ENCODE results near the gene SNX1. TPM values are rescaled to one million over a fixed set of nuclear protein-coding genes. Genes with fewer than 3 reads are reported as not detected.

Gene SNX1
- total RNA-seq, 1 experiment from 2014 or later: 24.3 TPM

DNA sequence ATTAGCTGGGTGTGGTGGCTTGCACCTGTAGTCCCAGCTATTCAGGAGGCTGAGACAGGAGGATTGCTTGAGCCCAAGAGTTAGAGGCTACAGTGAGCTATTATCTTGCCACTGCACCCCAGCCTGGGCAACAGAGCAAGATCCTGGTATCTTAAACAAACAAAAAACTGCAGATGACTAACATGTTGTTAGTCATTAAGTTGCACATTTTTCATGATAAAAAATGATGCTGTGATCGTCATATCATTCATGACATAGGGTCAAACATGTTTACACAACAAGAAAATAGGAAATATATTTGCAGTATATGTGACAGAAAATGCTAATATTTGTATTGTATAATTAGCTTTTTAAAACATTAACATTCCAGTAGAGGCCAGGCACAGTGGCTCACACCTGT, 29.3 kb upstream of the SNX1 start:
- H3K79me2 ChIP-seq (ENCODE audit: low read length): no peaks in the 10 kb centered on the region
- no peak overlapping the region for H3K4me2 ChIP-seq (ENCODE audit: low read length)
- BruUV-seq (replicated peaks): no TSS peak
- CTCF ChIA-PET: no interaction called here
- intact Hi-C loops (cut with micrococcal nuclease): loop anchor here (2.0 to 5.0 kb wide), 2 partner anchors 314 to 456 kb away; no protein-coding TSS in a partner anchor
- H3K27me3 ChIP-seq (ENCODE audit: low read length): no peaks in the 10 kb centered on the region
- H3K4me1 ChIP-seq (ENCODE audit: insufficient read depth, low read length): peaks cover 14% of the 10 kb centered on the region
- no peaks in the 10 kb centered on the region for H3K9me2 ChIP-seq (replicated peaks; ENCODE audit: low read length)
- POLR2A ChIA-PET (ENCODE audit: unreplicated experiment): no interaction called here
- no peaks in the 10 kb centered on the region for H3K9me3 ChIP-seq (ENCODE audit: low read length)
- DNase-seq (peak; percentile 19), ATAC-seq (no peak)
- no peaks in the 10 kb centered on the region for H3K36me3 ChIP-seq (ENCODE audit: low read depth, low read length)
- H3K4me3 ChIP-seq (ENCODE audit: low read length): no peak overlapping the region
- no peak overlapping the region for H3K9ac ChIP-seq (ENCODE audit: low read length)
- no peak overlapping the region for H2AFZ ChIP-seq (ENCODE audit: low read length)
- H4K20me1 ChIP-seq (ENCODE audit: low read length): no peaks in the 10 kb centered on the region
- no peaks in the 10 kb centered on the region for H3F3A ChIP-seq (ENCODE audit: low read length, unreplicated experiment)
- H3K27ac ChIP-seq (ENCODE audit: low read length): no peak overlapping the region
- no peak for TF ChIP-seq EZH2phosphoT487 (IDR thresholded peaks at IDR 0.05; ENCODE audit: borderline replicate concordance, low read length)
- no peak for TF ChIP-seq CTCF (conservative IDR thresholded peaks at IDR 0.05; ENCODE audit: low read depth, low read length)
- TF ChIP-seq EZH2 (IDR thresholded peaks at IDR 0.05; ENCODE audit: low read length, unreplicated experiment): no peak

GRCh38 chr15:64067564-64068030, 28.2 kb upstream of the SNX1 start:
- peak; percentile 58 for ATAC-seq
- Histone ChIP-seq H3K27ac (ENCODE audit: low read length) (no peak overlapping the region), H4K20me1 (ENCODE audit: low read length) (no peaks in the 10 kb centered on the region), H3K4me1 (ENCODE audit: insufficient read depth, low read length) (peaks cover 25% of the 10 kb centered on the region), H3K4me2 (ENCODE audit: low read length) (peak overlapping the region; percentile 64), H3K9ac (ENCODE audit: low read length) (no peak overlapping the region), H3K27me3 (ENCODE audit: low read length) (no peaks in the 10 kb centered on the region), H3K9me2 (replicated peaks; ENCODE audit: low read length) (no peaks in the 10 kb centered on the region), H3F3A (ENCODE audit: low read length, unreplicated experiment) (peaks cover under 1% of the 10 kb centered on the region), H3K36me3 (ENCODE audit: low read depth, low read length) (no peaks in the 10 kb centered on the region), H3K9me3 (ENCODE audit: low read length) (no peaks in the 10 kb centered on the region), H2AFZ (ENCODE audit: low read length) (peak overlapping the region; percentile 46; the same call in 1 of the 2 replicates), H3K4me3 (ENCODE audit: low read length) (no peak overlapping the region), H3K79me2 (ENCODE audit: low read length) (no peaks in the 10 kb centered on the region)
- peak; percentile 73 for DNase-seq
- BruUV-seq (replicated peaks): no TSS peak
- ChIA-PET POLR2A (ENCODE audit: unreplicated experiment) (no interaction called here), CTCF (interaction anchor here (0.8 to 1.8 kb wide), 2 partner anchors 315 to 458 kb away, joined by 3 to 12 read pairs; no protein-coding TSS in a partner anchor)
- TF ChIP-seq EZH2 (IDR thresholded peaks at IDR 0.05; ENCODE audit: low read length, unreplicated experiment): no peak
- no peak for TF ChIP-seq EZH2phosphoT487 (IDR thresholded peaks at IDR 0.05; ENCODE audit: borderline replicate concordance, low read length)
- peak; percentile 74 for TF ChIP-seq CTCF (conservative IDR thresholded peaks at IDR 0.05; ENCODE audit: low read depth, low read length)
- intact Hi-C loops (cut with micrococcal nuclease): loop anchor here (1.0 to 5.0 kb wide), 4 partner anchors 176 to 457 kb away; no protein-coding TSS in a partner anchor

DNA sequence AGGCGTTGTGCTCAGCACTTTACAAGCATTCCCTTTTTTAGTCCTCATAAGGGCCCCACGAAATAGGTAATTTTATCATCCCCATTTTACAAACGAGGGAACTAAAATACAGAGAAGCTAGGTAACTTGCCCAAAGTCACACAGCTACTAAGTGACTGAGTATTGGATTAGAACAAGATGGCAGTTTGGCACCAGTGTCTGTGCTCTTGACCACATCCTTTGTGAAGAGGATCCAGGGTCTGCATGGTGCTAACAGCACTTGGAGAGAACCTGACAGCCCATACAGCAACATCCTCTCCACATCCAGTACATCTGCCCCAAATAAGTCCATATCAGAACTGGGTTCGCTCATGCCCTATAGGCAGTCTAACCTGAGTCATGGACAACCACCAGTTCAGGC, 27.6 kb upstream of the SNX1 start:
- intact Hi-C loops (cut with micrococcal nuclease): loop anchor here (5.0 kb wide), 1 partner anchor 316 kb away; no protein-coding TSS in a partner anchor

More for the DNA sequence above, 27.6 kb upstream of the SNX1 start:
- Histone ChIP-seq H3K9me2 (replicated peaks; ENCODE audit: low read length) (no peaks in the 10 kb centered on the region), H3K4me3 (ENCODE audit: low read length) (no peak overlapping the region), H3K36me3 (ENCODE audit: low read depth, low read length) (no peaks in the 10 kb centered on the region), H3K9ac (ENCODE audit: low read length) (no peak overlapping the region), H3K27ac (ENCODE audit: low read length) (no peak overlapping the region), H3K27me3 (ENCODE audit: low read length) (no peaks in the 10 kb centered on the region), H3F3A (ENCODE audit: low read length, unreplicated experiment) (peaks cover 6% of the 10 kb centered on the region), H3K9me3 (ENCODE audit: low read length) (no peaks in the 10 kb centered on the region), H2AFZ (ENCODE audit: low read length) (no peak overlapping the region), H3K79me2 (ENCODE audit: low read length) (no peaks in the 10 kb centered on the region), H3K4me1 (ENCODE audit: insufficient read depth, low read length) (peaks cover 30% of the 10 kb centered on the region), H4K20me1 (ENCODE audit: low read length) (no peaks in the 10 kb centered on the region), H3K4me2 (ENCODE audit: low read length) (0 out of 2 replicates have a peak overlapping the region, but pooled peaks have one; percentile 64)
- no peak for DNase-seq
- BruUV-seq (replicated peaks): no TSS peak
- ChIA-PET POLR2A (ENCODE audit: unreplicated experiment) (no interaction called here), CTCF (interaction anchor here (1.8 kb wide), 1 partner anchor 316 kb away, joined by 12 read pairs; no protein-coding TSS in a partner anchor)
- peak; percentile 4 for ATAC-seq
- no peak for TF ChIP-seq EZH2phosphoT487 (IDR thresholded peaks at IDR 0.05; ENCODE audit: borderline replicate concordance, low read length)
- no peak for TF ChIP-seq CTCF (conservative IDR thresholded peaks at IDR 0.05; ENCODE audit: low read depth, low read length)
- no peak for TF ChIP-seq EZH2 (IDR thresholded peaks at IDR 0.05; ENCODE audit: low read length, unreplicated experiment)
